ENCODE measurements around the gene DOK7. TPM values are rescaled to one million over a fixed set of nuclear protein-coding genes. Genes with fewer than 3 reads are reported as not detected.

Gene DOK7
- total RNA-seq, 4 donors from 2014 or later, result 0.26 to 0.45 TPM; not detected in 2

DNA sequence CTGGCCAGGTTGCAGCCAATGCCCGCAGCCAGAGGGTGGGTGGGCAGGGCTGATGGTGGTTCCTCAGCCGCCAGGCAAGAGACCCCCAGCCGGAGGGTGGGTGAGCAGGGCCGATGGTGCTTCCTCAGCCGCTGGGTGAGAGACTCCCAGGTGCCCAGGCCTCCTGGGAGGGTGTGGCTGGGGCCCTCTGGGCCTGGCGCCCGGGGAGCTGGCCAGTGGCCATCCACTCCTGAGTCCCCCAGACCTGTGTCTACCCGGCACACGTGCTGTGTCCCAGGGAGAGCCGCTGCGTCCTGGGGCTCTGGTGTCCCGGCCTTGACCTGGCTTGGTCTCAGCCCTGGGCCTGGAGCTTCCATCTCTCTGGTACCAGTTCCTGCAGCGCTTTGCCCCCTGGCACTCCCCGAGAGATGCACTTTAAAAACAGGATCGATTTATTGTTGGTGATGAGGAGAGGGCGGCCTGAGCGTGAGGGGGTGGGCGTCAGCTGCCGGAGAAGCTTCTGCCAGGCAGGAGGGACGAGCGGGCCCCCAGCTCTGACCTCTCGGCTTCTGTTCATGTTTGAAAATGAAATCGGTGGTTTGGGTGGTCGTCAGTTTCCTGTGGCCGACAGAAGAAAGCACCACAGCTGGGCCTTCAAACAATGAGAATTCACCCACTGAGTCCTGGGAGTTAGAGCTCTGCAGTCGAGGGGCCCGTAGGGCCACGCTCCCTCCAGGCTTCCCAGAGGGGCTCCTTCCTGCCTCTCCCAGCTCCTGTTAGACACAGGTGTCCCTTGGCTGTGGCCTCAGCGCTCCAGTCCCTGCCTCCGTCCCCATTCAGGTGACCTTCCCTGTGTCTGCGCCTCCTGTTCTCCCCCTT lies 6.5 kb downstream of the DOK7 start:
- Histone ChIP-seq H3K27me3 (peaks cover 0 to 84% (median 0%) of the 10 kb centered on the region in 4 donors), H3K27ac (no peak overlapping the region), H3K4me1 (peaks cover 0 to 14% (median 4%) of the 10 kb centered on the region in 3 donors), H3K36me3 (no peaks in the 10 kb centered on the region), H3K4me3 (no peak overlapping the region), H3K9me3 (no peaks in the 10 kb centered on the region)
- intact Hi-C loops (cut with DNase I), result no loop called here
- 75 to 89% methylated on average over 7 to 12 of the region's 31 CpGs for WGBS, 2 donors
- no peak for DNase-seq
- TF ChIP-seq POLR2A (IDR thresholded peaks at IDR 0.05), result no peak
- TF ChIP-seq, protein P1, sequence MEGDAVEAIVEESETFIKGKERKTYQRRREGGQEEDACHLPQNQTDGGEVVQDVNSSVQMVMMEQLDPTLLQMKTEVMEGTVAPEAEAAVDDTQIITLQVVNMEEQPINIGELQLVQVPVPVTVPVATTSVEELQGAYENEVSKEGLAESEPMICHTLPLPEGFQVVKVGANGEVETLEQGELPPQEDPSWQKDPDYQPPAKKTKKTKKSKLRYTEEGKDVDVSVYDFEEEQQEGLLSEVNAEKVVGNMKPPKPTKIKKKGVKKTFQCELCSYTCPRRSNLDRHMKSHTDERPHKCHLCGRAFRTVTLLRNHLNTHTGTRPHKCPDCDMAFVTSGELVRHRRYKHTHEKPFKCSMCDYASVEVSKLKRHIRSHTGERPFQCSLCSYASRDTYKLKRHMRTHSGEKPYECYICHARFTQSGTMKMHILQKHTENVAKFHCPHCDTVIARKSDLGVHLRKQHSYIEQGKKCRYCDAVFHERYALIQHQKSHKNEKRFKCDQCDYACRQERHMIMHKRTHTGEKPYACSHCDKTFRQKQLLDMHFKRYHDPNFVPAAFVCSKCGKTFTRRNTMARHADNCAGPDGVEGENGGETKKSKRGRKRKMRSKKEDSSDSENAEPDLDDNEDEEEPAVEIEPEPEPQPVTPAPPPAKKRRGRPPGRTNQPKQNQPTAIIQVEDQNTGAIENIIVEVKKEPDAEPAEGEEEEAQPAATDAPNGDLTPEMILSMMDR (IDR thresholded peaks at IDR 0.05), result no peak

DNA sequence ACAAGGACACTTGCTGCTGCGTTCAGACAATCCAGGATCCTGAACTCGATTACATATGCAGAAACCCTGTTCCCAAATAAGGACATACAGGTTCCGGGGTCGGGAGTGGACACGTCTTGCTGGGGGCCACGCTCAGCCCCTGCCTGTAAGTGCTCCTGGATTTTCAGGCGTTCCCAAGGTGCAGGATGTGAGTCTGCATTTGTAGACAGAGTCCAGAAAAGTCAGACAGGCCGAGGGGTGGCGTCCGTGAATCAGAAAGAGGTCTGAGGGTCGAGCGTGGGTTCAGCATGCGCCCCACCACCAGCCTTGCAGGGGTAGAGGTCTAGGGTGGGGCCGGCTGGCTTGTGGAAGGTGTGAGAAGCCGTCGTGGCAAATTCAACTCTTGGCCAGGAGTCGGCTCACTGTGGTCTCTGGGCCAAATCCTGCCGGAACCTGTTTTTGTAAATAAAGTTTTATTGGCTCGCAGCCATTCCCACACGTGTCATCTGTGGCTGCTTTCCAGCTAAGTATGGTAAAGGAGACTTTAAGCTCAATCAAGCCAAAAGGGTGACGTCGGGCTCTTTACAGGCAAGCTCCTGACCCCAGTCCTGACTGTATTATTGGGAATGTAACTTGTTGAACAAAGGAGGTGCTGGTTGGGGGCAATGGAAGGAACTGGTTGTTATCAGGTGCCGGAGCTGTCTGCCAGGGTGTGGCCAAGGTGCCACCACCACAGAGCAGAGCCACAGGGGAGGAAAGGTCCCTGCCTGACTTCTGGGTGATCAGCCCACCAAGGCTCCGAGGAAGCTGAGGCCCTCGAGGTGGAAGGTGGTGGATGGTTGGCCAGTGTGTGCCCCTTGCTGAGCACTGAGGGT lies 7.4 kb downstream of the DOK7 start:
- peaks cover 0 to 84% (median 0%) of the 10 kb centered on the region in 4 donors for H3K27me3 ChIP-seq
- intact Hi-C loops (cut with DNase I), result no loop called here
- H3K4me3 ChIP-seq, result no peak overlapping the region
- H3K9me3 ChIP-seq, result no peaks in the 10 kb centered on the region
- DNase-seq, result no peak
- TF ChIP-seq, protein P1 (IDR thresholded peaks at IDR 0.05), result no peak
- TF ChIP-seq POLR2A (IDR thresholded peaks at IDR 0.05), result no peak
- 37 to 48% methylated on average over 17 to 23 of the region's 25 CpGs for WGBS, 2 donors
- H3K27ac ChIP-seq, result no peak overlapping the region
- no peaks in the 10 kb centered on the region for H3K36me3 ChIP-seq
- peaks cover 0 to 14% (median 4%) of the 10 kb centered on the region in 3 donors for H3K4me1 ChIP-seq

DNA sequence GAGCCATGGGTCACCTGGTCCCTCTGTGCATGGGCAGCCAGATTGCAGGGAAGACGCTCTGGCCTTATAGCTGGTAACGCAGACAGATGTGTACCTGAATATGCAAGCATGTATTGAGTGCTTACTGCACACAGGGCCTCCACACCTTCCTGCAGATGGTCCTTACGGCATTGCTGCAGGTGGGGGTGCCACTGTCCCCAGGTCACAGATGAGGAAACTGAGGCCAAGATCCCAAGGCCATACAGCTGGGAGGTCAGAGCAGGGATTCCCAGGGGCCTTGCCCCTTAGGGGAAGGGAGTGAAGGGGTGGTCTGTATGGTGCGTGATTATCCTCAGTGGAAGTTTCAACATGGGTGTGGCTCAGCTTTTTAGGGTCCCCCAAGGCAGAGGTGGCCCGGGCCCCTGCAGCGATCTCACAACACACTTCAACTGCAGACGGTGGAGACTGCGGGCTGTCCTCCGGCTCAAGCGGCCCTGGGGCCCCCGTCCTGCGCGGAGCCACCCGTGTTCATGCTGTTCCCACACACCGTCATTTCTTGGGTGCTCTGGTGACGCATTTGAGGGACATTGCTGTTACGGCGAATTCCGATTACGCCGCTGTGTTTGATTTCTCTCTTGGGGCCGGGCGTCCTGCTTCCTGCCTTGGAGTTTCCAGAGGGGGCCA lies 8.1 kb downstream of the DOK7 start:
- Histone ChIP-seq H3K4me1 (peaks cover 0 to 14% (median 4%) of the 10 kb centered on the region in 3 donors), H3K27ac (no peak overlapping the region), H3K4me3 (no peak overlapping the region), H3K9me3 (no peaks in the 10 kb centered on the region), H3K27me3 (peaks cover 0 to 84% (median 0%) of the 10 kb centered on the region in 4 donors), H3K36me3 (no peaks in the 10 kb centered on the region)
- WGBS, 2 donors, result 94% methylated on average over 16 to 18 of the region's 23 CpGs
- intact Hi-C loops (cut with DNase I), result no loop called here
- DNase-seq, result no peak
- no peak for TF ChIP-seq POLR2A (IDR thresholded peaks at IDR 0.05)
- TF ChIP-seq, protein P1 (IDR thresholded peaks at IDR 0.05), result no peak

DNA sequence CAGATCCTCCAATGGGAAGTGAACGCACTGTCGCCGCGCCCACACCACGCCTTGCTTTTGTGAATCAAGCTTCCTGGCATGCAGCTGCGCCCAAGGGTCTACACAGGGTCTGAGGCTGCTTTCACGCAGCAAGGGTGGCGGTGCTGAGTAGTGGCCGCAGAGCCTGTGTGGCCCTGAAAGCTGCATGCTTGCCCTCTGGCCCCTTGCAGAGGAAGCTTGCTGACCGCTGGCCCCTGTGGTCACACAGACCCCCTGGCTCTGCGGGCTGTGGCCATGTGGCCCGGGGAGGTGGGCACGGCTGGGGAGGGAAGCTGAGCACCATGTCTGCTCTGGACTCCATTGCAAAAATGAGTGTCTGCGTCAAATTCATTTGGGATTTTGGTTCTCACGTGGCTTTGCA lies 8.8 kb downstream of the DOK7 start:
- Histone ChIP-seq H3K4me3 (no peak overlapping the region), H3K9me3 (no peaks in the 10 kb centered on the region), H3K27me3 (peaks cover 0 to 84% (median 0%) of the 10 kb centered on the region in 4 donors), H3K27ac (no peak overlapping the region), H3K36me3 (no peaks in the 10 kb centered on the region), H3K4me1 (peaks cover 0 to 14% (median 4%) of the 10 kb centered on the region in 3 donors)
- TF ChIP-seq POLR2A (IDR thresholded peaks at IDR 0.05), result no peak
- TF ChIP-seq, protein P1 (IDR thresholded peaks at IDR 0.05), result no peak
- no peak for DNase-seq
- intact Hi-C loops (cut with DNase I), result no loop called here
- WGBS, 2 donors, result 80 to 95% methylated on average over 6 to 12 of the region's 15 CpGs
